Activated T-cell treated with anti-CD3 and anti-CD28 coated beads for 4 hours (primary cell): ENCODE results near the gene ARL8B.
A peak's percentile ranks its signal among the peaks of the same experiment; 100 is the strongest.
"Not testable (repeated sequence)": the region's sequence is repeated elsewhere in the genome, so short reads cannot be mapped to it uniquely, and the experiment has no call there.

Source experiments
- DNase-seq: peaks from one replicate; pipeline ENCODE4 v3.0.0-alpha.2; 2020

ARL8B gene

DNA sequence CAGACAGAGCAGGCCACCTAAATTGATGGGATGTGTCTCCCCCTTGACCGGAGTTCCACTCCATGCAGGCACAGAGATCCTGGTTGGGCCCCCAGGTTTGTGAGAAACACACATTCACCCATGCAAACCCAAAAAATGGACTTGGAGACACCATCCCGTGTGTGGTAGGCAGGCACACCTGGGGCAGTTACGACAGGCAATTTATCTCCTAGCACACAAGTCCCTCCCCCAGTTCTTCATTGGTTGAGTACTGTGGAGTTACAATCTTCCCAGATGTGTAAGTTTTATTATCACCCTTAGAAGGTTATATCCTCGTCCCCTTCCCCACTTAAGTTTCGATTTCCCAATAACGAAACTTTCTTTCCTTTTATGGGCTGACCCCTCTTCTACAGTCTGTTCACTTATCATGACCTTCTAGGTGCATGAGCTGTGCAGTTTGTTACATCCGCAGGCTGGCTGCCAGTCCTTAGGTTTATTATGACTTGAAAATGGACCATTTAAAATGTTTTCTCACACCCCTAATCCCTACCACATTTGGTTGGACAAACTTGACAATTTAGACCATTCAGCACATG, 27.3 kb downstream of the ARL8B start:
- DNase-seq, result no peak

DNA sequence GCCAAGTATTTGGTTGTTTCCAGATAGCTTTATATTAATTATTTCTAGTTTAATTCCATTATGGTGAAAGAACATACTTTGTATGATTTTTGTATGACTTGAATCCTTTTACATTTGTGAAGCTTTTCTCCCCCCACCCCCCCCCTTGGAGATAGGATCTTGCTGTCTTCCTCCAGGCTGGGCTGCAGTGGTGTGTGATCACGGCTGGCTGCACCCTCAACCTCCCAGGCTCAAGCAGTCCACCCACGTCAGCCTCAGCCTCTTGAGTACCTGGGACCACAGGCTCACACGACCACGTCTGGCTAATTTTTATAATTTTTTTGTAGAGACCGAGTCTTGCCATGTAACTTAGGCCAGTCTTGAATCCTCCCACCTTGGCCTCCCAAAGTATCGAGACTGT, 29.5 kb downstream of the ARL8B start:
- DNase-seq, result no peak

GRCh38 chr3:5153074-5153473, 31.0 kb downstream of the ARL8B start:
- no peak for DNase-seq

- no peak for DNase-seq
Measured at GRCh38 chr3:5155241-5155640, 33.1 kb downstream of the ARL8B start.

GRCh38 chr3:5160321-5160720, 38.2 kb downstream of the ARL8B start:
- no peak for DNase-seq

- DNase-seq, result no peak
Measured at GRCh38 chr3:5160940-5161858, 39.1 kb downstream of the ARL8B start.

DNA sequence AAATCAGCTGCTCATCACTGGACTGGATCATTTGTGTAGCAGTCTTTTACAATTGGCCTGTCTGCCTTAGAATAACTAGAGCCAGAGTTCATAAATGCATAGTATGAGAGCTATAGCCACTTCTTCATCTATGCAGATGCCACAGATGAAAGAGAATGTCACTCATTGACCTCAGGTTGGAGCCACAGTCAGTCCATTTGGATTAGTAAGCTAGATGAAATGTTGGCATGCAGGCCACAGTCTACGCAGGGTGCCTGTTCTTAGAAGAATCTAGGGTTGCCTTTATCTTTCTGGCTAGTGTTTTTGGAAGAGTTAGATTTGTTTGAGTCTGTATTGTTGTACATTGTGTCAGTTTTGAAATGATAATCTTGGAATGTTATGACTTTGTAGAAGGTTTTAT, 40.0 kb downstream of the ARL8B start:
- no peak for DNase-seq

DNA sequence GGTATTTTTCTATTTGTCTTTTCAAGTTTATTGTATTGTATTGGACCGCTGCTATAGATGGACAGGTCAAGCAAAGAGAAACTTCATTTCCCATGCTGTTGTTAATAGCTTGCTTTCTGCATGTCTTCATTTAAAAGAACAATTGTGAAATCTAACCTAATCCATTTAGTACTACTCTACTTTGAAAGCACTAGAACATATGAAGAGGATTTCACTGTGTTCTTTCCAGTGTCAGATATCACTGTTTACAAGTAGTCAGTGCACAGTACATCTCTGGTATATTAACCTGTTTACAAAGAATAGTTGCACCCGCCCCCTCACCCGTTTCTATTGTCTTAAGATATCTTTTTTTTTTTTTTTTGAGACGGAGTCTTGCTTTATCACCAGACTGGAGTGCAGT, 43.6 kb downstream of the ARL8B start:
- no peak for DNase-seq

DNA sequence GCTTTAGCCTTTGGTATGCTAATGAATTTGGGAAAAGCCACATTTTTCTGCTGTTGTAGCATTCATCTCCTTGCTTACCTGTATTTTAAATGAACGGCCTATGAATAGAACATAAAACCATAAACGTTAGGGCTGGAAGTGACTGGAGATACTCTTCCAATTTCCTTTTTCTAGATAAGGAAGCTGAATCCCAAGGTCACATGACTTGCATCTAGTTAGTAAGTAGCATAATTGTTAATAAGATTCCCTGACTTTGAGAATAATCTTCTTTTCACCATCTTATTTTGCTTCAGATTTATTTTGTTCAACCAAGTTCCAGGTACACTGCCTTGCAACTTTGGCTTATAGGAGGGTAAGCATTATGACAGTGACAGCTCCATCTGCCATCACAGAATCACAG, 44.8 kb downstream of the ARL8B start:
- no peak for DNase-seq

- DNase-seq, result no peak
Measured at GRCh38 chr3:5168110-5168509, 46.0 kb downstream of the ARL8B start.

GRCh38 chr3:5169807-5170206, 47.7 kb downstream of the ARL8B start:
- no peak for DNase-seq

DNA sequence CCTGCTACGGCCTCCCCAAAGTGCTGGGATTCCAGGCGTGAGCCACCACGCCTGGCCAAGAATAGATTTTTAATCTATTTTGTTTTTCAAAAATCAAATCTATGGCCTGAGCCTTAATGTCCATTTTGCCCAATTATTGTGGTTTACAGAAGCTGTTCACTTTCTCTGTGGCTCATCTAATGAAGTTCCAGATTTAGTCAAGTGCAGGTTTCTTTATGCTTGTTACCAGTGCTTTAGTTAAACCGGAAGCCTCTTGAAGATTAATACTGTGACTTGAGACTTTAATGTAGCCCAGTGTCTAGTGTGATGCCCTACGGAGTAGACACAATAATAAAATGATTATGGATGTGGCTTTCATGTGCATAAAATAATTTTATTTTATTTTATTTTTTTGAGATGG, 48.9 kb downstream of the ARL8B start:
- no peak for DNase-seq

DNA sequence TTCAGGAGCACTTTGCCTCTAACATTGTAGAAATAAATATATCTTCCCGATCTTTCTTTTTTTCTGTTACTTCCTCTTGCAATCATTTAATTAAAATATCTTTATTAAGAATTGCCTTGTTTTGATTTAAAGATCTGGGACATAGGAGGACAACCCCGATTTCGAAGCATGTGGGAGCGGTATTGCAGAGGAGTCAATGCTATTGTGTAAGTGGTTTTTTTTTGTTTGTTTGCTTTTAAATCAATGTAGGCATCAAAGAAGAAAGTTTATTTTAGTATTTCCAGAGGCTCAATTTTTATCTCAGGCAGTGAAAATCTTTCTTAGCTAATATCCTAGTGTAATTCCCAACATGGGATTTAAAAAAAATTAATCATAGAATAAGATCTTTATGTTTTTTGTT, 49.9 kb downstream of the ARL8B start:
- DNase-seq, result no peak

DNA sequence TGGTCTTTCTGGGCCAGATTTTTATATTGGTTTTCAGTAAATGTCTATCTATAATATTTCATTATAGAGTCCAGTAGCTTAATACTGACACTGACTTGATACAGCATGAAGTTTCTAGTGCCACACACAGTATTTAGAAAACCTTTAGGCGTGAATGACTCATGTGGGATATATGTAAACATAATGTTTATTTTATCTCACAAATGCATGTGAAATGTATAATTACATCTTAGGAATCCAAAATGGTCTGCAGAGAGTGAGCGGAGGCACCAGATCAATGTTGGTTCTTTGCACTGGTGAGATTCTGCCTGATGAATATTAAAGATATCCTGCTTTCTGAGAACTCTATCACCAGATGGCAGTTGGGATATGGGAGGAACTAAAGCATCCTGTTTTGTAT, 56.9 kb downstream of the ARL8B start:
- not testable (repeated sequence) for DNase-seq

DNA sequence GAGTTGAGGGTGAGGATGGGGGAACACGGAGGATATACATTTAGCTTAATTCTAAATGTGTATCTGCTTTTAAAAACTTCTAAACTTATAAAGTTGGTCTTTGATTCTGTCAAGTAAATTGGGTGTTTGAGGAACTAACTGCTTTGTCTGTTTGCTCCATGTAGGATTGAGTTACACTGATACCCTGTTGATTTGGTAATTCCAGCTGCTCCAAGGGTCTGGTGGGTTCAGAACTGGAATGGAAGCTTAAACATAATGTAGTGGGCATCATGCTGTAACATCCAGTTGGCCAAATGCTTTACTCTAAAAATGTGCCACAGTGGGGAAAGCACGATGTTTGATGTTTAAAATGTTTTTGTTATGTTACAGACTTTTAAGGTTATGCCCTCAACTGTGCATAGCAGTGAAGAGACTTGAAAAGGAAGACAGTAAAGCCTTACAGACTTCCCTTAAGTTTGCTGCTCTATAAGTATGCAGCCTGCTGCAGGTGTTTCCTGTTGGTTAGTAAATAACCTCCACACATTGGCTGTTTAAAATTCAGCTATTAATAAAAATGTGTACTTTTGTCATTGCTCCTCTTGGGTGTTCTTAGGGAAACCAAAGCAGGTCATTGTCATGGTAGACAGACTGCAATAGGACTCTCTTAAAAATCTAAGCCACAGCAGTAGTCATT, 59.5 kb downstream of the ARL8B start:
- no peak for DNase-seq

DNA sequence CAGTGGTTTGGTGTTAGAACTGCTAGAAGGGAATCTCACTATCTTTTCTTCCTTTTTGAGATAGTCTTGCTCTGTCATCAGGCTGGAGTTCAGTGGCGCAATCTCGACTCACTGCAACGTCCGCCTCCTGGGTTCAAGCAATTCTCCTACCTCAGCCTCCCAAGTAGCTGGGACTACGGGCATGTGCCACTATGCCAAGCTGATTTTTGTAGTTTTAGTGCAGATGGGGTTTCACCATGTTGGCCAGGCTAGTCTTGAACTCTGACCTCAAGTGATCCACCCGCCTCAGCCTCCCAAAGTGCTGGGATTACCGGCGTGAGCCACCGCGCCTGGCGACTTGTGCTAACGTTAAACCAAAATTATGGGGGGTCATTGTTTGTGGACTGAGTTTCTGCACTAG, 61.6 kb downstream of the ARL8B start:
- not testable (repeated sequence) for DNase-seq

DNA sequence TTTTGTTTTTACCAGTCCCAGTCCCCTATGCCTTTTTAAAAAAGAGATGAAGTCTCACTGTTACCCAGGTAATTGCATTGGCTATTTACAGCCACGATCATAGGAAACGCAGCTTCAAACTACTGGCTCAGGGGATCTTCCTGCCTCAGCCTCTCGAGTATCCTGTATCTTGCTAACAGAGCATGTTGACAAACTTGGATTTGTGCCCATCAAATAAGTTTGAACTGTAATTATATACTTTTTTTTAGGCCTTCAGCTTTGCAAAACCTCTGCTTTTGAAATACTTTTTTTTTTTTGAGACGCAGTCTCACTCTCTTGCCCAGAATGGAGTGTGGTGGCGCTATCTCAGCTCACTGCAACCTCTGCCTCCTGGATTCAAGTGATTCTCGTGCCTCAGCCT, 62.4 kb downstream of the ARL8B start:
- DNase-seq, result no peak

DNA sequence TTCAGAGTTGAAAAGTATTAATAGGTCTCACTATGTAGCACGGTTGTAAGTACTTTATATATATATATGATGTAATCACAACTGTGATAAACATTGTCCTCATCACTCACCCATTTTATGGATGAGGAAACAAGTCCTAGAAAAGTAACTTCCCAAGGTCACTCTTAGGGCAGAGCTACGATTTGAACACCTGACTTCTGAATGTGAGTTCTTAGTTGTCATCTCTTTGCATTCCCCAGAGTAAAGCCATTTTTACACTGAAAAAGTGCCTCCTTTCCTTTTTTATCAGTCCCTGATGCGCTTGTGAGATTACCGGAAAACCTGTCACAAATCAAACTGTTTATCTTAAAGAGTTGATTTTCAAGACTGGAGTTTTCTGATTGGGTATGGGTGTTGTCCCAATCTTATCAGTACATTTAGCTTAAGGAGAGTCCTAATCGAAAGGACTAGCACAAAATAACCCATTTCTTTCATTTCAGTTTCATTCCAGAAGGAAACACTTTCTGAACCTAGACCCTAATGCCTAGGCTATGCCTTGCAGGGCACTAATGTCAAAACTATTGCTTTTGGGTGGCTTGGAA, 63.1 kb downstream of the ARL8B start:
- DNase-seq, result no peak

DNA sequence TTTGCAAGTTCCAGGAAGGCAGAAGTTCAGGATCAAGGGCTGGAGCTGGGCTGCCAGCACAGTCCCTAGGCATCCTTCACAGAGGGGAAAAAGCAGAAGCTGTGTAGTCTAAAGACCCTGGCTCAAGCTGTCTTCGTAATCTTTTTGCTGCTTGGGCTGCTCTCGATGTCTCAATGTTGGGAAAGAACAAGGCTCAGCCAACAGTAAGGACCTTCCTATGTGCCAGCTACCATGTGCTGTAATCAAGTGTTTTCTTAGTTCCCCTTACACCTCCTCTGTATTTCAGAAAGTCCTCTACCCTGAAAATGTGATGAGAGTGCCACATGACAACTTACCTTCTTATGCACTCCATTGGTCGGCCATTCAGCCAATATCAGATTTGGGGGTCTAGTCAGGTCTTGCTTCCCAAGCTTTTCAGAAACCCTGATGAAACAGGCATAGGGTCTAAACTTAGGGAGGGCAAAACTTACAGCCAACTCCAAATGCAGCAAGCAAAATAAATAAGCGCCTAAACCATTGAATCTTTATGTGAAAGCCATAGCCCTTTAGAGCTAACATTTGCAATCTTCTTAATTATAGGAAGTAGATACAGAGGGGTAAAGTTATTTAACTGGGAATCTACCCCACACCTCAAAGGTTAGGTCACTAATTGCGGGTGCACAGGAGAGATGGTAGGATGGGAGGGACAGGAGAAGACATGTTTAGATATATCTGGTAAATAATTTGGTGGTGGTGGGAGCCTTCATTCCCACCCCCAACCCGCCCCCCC, 64.2 kb downstream of the ARL8B start:
- no peak for DNase-seq

- DNase-seq, result no peak
Measured at GRCh38 chr3:5186858-5187155, 64.7 kb downstream of the ARL8B start.

- peak; percentile 94 for DNase-seq
Measured at GRCh38 chr3:5187156-5187919, 65.2 kb downstream of the ARL8B start, which contains the start of gene EDEM1. EDEM1 (plus strand) TSS chr3:5187707; CDS start chr3:5187806, 99 bp downstream.

GRCh38 chr3:5187920-5188418, 65.9 kb downstream of the ARL8B start:
- DNase-seq, result peak; percentile 26
